ENCODE data around the gene GABARAP.
A peak's percentile ranks its signal among the peaks of the same experiment; 100 is the strongest.

GABARAP gene

GRCh38 chr17:7241783-7242716, at the start of gene GABARAP:
Gene GABARAP, minus strand, starts transcription at chr17:7242449. Its CDS starts 119 bp downstream, at chr17:7242330.
- CTCF ChIA-PET = interaction anchor here (1.3 to 1.8 kb wide), 6 partner anchors 9 to 445 kb away, joined by 3 to 6 read pairs (median 4); partner anchors contain the start of genes ACADVL, CTDNEP1, DLG4 and TP53
- POLR2A ChIA-PET = interaction anchor here (0.7 to 2.3 kb wide), 5 partner anchors 8 to 611 kb away, joined by 3 to 11 read pairs (median 3); partner anchors contain the start of genes CTDNEP1, DVL2 and ELP5
- no peak for TF ChIP-seq CTCF (IDR thresholded peaks at IDR 0.05; ENCODE audit: control extremely low read depth, extremely low read depth, low read depth, missing control alignments)
- DNase-seq (ENCODE audit: extremely low spot score) = peak; percentile 79

DNA sequence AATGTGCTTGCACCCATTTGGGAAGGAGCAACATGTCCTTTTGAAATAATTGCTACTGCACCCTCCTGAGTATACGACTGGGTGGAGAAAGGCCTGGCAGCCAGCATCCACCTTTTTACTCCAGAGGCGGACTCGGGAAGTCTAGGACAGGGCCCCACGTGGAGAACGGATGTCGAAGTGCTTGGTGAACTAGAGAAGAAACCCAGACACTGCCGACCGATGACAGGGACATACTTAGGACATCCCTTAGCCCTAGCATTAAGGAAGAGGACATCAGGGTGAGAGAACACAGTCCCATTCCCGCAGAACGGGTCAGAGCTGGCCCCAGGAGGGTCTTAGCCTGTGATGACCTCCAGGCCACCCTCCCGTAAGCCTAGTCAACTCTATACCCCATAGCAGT, 48.4 kb upstream of the GABARAP start:
- ChIA-PET CTCF (interaction anchor here (1.7 to 3.4 kb wide), 3 partner anchors 8 to 65 kb away, joined by 5 to 20 read pairs (median 7); partner anchors contain the start of gene SLC2A4), POLR2A (no interaction called here)
- no peak for DNase-seq (ENCODE audit: extremely low spot score)
- no peak for TF ChIP-seq CTCF (IDR thresholded peaks at IDR 0.05; ENCODE audit: control extremely low read depth, extremely low read depth, low read depth, missing control alignments)

GRCh38 chr17:7290166-7290565, 47.9 kb upstream of the GABARAP start:
- POLR2A ChIA-PET = interaction anchor here (0.6 kb wide), 1 partner anchor 15 kb away, joined by 3 read pairs; no protein-coding TSS in a partner anchor
- CTCF ChIA-PET = interaction anchor here (1.3 to 2.1 kb wide), 2 partner anchors 9 to 66 kb away, joined by 5 read pairs; partner anchors contain the start of gene SLC2A4
- DNase-seq (ENCODE audit: extremely low spot score) = no peak
- TF ChIP-seq CTCF (IDR thresholded peaks at IDR 0.05; ENCODE audit: control extremely low read depth, extremely low read depth, low read depth, missing control alignments) = no peak

DNA sequence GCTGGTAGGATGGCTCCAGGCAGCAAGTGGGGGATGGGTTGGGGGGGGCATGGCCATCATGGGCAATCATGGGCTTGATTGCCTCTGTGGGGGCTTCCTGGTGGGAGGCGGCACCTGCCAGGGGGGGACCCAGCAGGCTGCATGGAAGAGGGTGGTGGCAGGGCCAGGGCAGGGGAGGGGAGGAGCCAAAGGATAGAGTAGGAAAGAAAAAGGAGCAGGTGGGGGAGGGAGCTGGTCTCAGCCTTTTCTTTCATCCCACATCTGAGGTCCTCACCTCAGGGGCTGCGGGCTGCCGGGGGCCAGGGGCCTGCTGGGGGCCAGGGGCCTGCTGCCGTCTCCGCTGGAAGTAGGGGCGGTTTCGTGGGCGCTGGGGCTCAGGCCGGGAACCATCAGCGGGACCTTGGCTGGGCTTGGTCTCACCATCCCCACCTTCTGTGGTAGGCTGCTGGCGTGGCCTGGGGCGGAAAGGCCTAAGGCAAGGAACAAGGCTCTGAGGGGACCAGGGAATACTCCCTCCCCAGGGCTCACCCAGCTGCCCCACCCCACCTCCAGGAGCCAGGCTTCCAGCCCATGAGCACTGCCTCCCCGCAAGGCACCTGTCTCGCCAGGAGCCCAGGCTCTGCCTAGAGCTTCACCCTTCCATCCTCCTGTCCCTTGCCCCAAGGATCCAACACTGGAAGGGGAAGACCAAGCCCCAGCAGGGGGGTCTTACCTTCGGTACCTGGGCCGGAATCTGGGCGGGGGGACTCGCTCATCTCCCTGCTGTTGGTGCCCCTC, 47.2 kb upstream of the GABARAP start:
- no peak for TF ChIP-seq CTCF (IDR thresholded peaks at IDR 0.05; ENCODE audit: control extremely low read depth, extremely low read depth, low read depth, missing control alignments)
- ChIA-PET CTCF (interaction anchor here (1.3 to 2.1 kb wide), 2 partner anchors 8 to 67 kb away, joined by 5 read pairs; partner anchors contain the start of gene SLC2A4), POLR2A (interaction anchor here (0.6 kb wide), 1 partner anchor 16 kb away, joined by 3 read pairs; no protein-coding TSS in a partner anchor)
- DNase-seq (ENCODE audit: extremely low spot score) = no peak

GRCh38 chr17:7285679-7286078, 43.4 kb upstream of the GABARAP start:
- no peak for DNase-seq (ENCODE audit: extremely low spot score)
- ChIA-PET CTCF (interaction anchor here (1.3 to 8.4 kb wide), 4 partner anchors 8 to 275 kb away, joined by 3 to 80 read pairs (median 4); no protein-coding TSS in a partner anchor), POLR2A (no interaction called here)
- no peak for TF ChIP-seq CTCF (IDR thresholded peaks at IDR 0.05; ENCODE audit: control extremely low read depth, extremely low read depth, low read depth, missing control alignments)

GRCh38 chr17:7284911-7285310, 42.7 kb upstream of the GABARAP start:
- no peak for DNase-seq (ENCODE audit: extremely low spot score)
- CTCF ChIA-PET = interaction anchor here (0.6 to 8.4 kb wide), 5 partner anchors 9 to 276 kb away, joined by 3 to 80 read pairs (median 3); no protein-coding TSS in a partner anchor
- POLR2A ChIA-PET = no interaction called here
- no peak for TF ChIP-seq CTCF (IDR thresholded peaks at IDR 0.05; ENCODE audit: control extremely low read depth, extremely low read depth, low read depth, missing control alignments)
